Thyroid gland (tissue), 4 donors: ENCODE measurements around the gene CYP27A1.

Experiments
- POLR2A ChIP-seq, 2 donors: fragments of 450-650 bp; IDR thresholded peaks; one replicate each; pipeline ENCODE4 v1.6.1; 2017; ENCODE audit warnings: antibody characterized with exemption in 2 of 2, mild to moderate bottlenecking in 2 of 2, moderate library complexity in 1 of 2
- TF ChIP-seq, protein P1 (sequence below), 6 experiments: fragments of 200-600 bp in 3 of 6; fragments of 450-650 bp in 3 of 6; sonication (generic) in 3 of 6; IDR thresholded peaks; one replicate each; pipeline ENCODE4 v1.5.1; 2016 to 2019; ENCODE audit warnings: antibody characterized with exemption in 6 of 6, mild to moderate bottlenecking in 2 of 6, inconsistent platforms in 1 of 6, moderate library complexity in 1 of 6

DNA sequence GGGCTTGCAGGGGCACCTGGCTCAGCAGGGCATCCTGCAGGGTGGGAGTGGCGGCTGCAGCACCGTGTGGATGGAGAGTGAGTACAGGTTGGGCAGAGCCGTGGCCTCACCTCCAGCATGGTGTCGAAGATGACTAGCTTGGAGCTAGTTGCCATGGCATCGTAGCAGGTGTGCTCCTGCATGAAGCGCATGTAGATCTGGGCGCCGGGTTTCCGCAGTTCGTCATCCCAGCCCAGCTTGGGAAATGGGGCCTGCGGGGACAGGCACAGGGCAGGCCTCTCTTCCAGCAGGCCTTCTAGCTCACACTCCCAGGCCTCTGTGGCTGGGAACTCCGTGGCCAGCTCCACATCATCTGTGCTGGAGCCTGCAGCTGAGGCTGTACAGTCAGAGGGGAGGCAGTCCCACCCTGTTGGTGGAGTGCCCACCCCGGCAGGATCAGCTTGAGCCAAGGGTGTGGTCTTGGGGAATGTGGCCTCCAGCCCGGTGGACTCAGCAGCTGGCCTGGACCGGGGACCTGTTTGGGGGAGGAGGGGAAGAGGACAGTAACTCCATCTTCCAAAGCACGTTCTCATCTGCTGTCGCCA, 48.0 kb downstream of the CYP27A1 start:
- TF ChIP-seq, protein P1, sequence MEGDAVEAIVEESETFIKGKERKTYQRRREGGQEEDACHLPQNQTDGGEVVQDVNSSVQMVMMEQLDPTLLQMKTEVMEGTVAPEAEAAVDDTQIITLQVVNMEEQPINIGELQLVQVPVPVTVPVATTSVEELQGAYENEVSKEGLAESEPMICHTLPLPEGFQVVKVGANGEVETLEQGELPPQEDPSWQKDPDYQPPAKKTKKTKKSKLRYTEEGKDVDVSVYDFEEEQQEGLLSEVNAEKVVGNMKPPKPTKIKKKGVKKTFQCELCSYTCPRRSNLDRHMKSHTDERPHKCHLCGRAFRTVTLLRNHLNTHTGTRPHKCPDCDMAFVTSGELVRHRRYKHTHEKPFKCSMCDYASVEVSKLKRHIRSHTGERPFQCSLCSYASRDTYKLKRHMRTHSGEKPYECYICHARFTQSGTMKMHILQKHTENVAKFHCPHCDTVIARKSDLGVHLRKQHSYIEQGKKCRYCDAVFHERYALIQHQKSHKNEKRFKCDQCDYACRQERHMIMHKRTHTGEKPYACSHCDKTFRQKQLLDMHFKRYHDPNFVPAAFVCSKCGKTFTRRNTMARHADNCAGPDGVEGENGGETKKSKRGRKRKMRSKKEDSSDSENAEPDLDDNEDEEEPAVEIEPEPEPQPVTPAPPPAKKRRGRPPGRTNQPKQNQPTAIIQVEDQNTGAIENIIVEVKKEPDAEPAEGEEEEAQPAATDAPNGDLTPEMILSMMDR (IDR thresholded peaks at IDR 0.05), result no peak
- no peak for TF ChIP-seq POLR2A (IDR thresholded peaks at IDR 0.05)
